Subcutaneous adipose tissue (tissue), 4 donors: ENCODE data around the gene SH3GL3. TPM values are rescaled to one million over a fixed set of nuclear protein-coding genes. Genes with fewer than 3 reads are reported as not detected.

Experiments used
- CTCF ChIP-seq: fragments of 450-650 bp; IDR thresholded peaks from one replicate; pipeline ENCODE4 v1.5.1; 2016; ENCODE audit warnings: low read depth, mild to moderate bottlenecking, control low read depth, antibody characterized with exemption, moderate library complexity
- total RNA-seq, 4 donors: library from RNA; depleted of rRNA; stranded (reverse); fragments of >200 nt; gene quantifications; one replicate each; pipeline ENCODE4 v1.1.0, GENCODE V29; 2016

SH3GL3 gene
- total RNA-seq, 4 donors from 2014 or later, result not detected

GRCh38 chr15:83499476-83499875 is 52.3 kb downstream of the SH3GL3 start:
- no peak for TF ChIP-seq CTCF

- TF ChIP-seq CTCF, result no peak
Observed at GRCh38 chr15:83503595-83504364, 56.6 kb downstream of the SH3GL3 start.

- TF ChIP-seq CTCF, result no peak
Observed at GRCh38 chr15:83504365-83504764, 57.2 kb downstream of the SH3GL3 start.

- TF ChIP-seq CTCF, result no peak
Observed at GRCh38 chr15:83510001-83510400, 62.9 kb downstream of the SH3GL3 start.

- no peak for TF ChIP-seq CTCF
Observed at GRCh38 chr15:83512459-83512858, 65.3 kb downstream of the SH3GL3 start.

- TF ChIP-seq CTCF, result no peak
Observed at GRCh38 chr15:83514584-83514983, 67.4 kb downstream of the SH3GL3 start.

GRCh38 chr15:83515164-83515563 is 68.0 kb downstream of the SH3GL3 start:
- no peak for TF ChIP-seq CTCF
